Esophagus squamous epithelium (tissue), 4 donors: ENCODE data around the gene ARRB1.

Source experiments
- CTCF ChIP-seq, 6 experiments: fragments of 450-650 bp in 4 of 6; fragments of 200-600 bp in 2 of 6; sonication (generic) in 2 of 6; IDR thresholded peaks; one replicate each; pipeline ENCODE4 v1.5.1; 2016 to 2019; ENCODE audit warnings: antibody characterized with exemption in 6 of 6, mild to moderate bottlenecking in 4 of 6, moderate library complexity in 4 of 6
- POLR2A ChIP-seq, 4 donors: fragments of 450-650 bp; IDR thresholded peaks; one replicate each; pipeline ENCODE4 v1.6.1; 2017; ENCODE audit warnings: antibody characterized with exemption in 4 of 4, mild to moderate bottlenecking in 4 of 4, moderate library complexity in 3 of 4

GRCh38 chr11:75269367-75269660 is 82.1 kb downstream of the ARRB1 start:
- TF ChIP-seq POLR2A (IDR thresholded peaks at IDR 0.05), result no peak
- TF ChIP-seq CTCF (IDR thresholded peaks at IDR 0.05), result no peak
